Omental fat pad (tissue), 4 donors: ENCODE data around the gene ATAD5. TPM values are rescaled to one million over a fixed set of nuclear protein-coding genes. Genes with fewer than 3 reads are reported as not detected.
A peak's percentile ranks its signal among the peaks of the same experiment; 100 is the strongest.

Experiments used
- ATAC-seq: fragments of 150-250 bp; one replicate; pipeline ENCODE4 v1.9.1; 2016; ENCODE audit warnings: mild to moderate bottlenecking, moderate library complexity; ENCODE audit not compliant: low FRiP score
- DNase-seq: peaks from one replicate; pipeline ENCODE4 v3.0.0-alpha.2; 2019; ENCODE audit warnings: low spot score
- total RNA-seq, 4 donors: library from RNA; depleted of rRNA; stranded (reverse); fragments of >200 nt; gene quantifications; one replicate each; pipeline ENCODE4 v1.1.0, GENCODE V29; 2016
- TF ChIP-seq, protein P1 (sequence below), 3 donors: fragments of 450-650 bp; IDR thresholded peaks; one replicate each; pipeline ENCODE4 v1.5.1; 2016 to 2017; ENCODE audit warnings: antibody characterized with exemption in 3 of 3, mild to moderate bottlenecking in 3 of 3, moderate library complexity in 2 of 3

Gene ATAD5
- total RNA-seq, 4 donors from 2014 or later: 0.74 to 2.5 (median 1.2) TPM

- TF ChIP-seq, protein P1, sequence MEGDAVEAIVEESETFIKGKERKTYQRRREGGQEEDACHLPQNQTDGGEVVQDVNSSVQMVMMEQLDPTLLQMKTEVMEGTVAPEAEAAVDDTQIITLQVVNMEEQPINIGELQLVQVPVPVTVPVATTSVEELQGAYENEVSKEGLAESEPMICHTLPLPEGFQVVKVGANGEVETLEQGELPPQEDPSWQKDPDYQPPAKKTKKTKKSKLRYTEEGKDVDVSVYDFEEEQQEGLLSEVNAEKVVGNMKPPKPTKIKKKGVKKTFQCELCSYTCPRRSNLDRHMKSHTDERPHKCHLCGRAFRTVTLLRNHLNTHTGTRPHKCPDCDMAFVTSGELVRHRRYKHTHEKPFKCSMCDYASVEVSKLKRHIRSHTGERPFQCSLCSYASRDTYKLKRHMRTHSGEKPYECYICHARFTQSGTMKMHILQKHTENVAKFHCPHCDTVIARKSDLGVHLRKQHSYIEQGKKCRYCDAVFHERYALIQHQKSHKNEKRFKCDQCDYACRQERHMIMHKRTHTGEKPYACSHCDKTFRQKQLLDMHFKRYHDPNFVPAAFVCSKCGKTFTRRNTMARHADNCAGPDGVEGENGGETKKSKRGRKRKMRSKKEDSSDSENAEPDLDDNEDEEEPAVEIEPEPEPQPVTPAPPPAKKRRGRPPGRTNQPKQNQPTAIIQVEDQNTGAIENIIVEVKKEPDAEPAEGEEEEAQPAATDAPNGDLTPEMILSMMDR (IDR thresholded peaks at IDR 0.05): no peak
- ATAC-seq (no peak), DNase-seq (no peak)
These were observed 37.2 kb downstream of the ATAD5 start for GRCh38 chr17:30869005-30869404.

DNA sequence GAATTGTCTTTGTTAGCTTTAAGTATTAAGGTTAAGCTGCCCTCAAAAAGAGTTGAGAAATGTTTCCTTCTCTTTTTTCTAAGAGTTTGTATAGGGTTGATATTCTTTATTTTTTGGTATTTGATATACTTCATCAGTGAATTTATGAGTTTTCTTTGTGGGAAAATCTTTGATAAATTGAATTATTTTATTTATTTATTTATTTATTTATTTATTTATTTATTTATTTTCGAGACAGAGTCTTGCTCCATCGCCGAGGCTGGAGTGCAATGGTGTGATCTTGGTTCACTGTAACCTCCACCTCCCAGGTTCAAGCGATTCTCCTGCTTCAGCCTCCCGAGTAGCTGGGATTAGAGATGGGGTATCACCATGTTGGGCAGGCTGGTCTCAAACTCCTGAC, 54.4 kb downstream of the ATAD5 start:
- TF ChIP-seq, protein P1 (IDR thresholded peaks at IDR 0.05): no peak
- DNase-seq (no peak), ATAC-seq (no peak)

GRCh38 chr17:30894236-30894635, 62.5 kb downstream of the ATAD5 start:
- ATAC-seq (no peak), DNase-seq (no peak)
- TF ChIP-seq, protein P1 (IDR thresholded peaks at IDR 0.05): no peak

GRCh38 chr17:30897311-30897710, 65.5 kb downstream of the ATAD5 start:
- DNase-seq: no peak
- TF ChIP-seq, protein P1 (IDR thresholded peaks at IDR 0.05): no peak
- ATAC-seq: no peak

GRCh38 chr17:30905742-30906100, 74.0 kb downstream of the ATAD5 start:
- ATAC-seq: peak; percentile 42
- DNase-seq: no peak
- TF ChIP-seq, protein P1 (IDR thresholded peaks at IDR 0.05): no peak

DNA sequence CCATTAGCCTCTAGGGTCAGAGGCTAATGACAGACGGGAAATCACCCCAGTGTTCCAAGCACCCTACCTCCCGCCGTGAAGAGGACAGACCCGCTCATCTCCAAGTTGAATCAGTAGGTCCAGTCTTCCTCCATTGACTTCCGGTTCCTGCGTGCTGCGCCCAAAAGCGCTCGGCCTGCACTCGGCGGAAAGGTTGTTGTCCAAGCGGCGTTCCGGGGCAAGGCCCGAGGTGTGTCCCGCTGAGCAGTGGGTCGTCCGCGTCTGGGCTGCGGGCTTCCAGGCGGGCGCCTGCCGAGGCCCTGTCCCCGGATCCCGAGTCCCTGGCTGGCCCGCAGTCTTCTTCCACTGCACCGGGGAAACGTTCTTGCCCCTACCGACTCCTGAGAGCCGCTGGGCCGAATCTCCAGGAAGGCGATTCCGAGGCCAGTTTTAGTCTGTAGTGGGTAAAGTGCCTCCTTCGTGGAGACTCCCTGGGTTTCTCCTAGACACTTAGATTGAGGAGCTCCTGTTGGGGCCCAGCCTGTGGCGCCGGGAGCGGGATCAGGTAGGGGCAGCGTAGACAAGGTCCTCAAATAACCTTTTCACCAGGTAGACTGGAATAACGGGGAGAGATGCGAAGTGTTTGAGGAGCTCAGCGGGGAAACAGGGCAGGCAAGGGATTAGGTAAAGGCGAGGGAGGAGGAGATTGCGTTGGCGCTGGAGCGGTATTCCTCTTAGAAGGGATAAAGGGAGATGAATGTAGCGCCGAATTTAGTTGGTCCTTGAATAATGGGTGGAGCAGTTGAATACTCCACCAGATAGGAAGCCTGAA, 74.5 kb downstream of the ATAD5 start, which contains the start of gene TEFM:
Gene TEFM, minus strand, starts transcription at position 138 of the 811 bp plus-strand sequence. Its CDS starts 40 bp downstream, at position 98.
- DNase-seq (peak; percentile 64), ATAC-seq (peak; percentile 96)
- TF ChIP-seq, protein P1 (IDR thresholded peaks at IDR 0.05): no peak
